GM19099 (cell line): ENCODE measurements around the gene CTRB1.

Experiments used
- POLR2A ChIP-seq: IDR thresholded peaks from 3 replicates; pipeline ENCODE4 v1.6.1; 2011; ENCODE audit warnings: low read depth; ENCODE audit not compliant: insufficient read length; ENCODE audit errors: extremely low read depth

Gene CTRB1

GRCh38 chr16:75218256-75219076 lies at the start of gene CTRB1:
Gene CTRB1, plus strand, starts transcription at chr16:75218988. Its CDS starts 20 bp downstream, at chr16:75219008.
- TF ChIP-seq POLR2A, result no peak

- no peak for TF ChIP-seq POLR2A
Observed at GRCh38 chr16:75169899-75170405, 48.8 kb upstream of the CTRB1 start.

DNA sequence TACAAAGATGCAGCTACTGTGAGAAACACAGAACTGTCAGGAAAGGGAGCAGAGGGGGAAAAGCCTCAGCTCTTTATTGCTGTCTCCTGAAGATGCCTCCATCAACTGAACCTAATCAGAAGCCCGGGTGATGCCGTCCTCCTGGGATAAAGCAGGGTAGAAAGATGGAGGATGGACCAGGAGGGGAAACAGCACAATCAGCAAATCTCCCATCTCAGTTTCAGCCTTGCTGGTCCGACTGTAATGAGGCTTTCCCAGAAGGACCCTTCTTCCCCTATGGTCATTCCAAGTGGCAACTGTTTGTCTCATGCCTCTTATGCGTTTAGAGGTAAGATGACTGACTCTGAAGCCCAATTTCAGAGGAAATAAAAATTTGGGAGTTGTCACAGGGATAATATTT lies 46.2 kb upstream of the CTRB1 start:
- no peak for TF ChIP-seq POLR2A

DNA sequence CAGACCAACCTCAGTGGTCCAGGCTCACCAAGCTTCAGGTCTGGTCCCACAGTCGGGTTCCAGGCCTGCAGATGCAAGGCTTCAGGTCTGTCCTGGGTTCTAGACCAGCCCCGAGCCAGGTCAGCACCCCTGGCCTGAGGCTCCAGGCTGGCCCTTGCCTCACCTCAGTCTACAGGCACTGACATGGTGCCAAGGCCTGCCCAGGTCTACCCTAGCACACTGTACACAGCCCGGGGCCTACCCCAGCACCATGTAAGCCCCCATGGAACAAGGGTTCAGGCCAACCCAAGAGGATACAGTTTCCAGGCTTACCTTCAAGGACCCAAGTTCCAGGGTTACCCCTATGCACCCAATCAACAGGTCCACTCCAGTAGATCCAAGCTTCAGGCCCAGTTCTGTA lies 43.7 kb upstream of the CTRB1 start:
- TF ChIP-seq POLR2A, result no peak

DNA sequence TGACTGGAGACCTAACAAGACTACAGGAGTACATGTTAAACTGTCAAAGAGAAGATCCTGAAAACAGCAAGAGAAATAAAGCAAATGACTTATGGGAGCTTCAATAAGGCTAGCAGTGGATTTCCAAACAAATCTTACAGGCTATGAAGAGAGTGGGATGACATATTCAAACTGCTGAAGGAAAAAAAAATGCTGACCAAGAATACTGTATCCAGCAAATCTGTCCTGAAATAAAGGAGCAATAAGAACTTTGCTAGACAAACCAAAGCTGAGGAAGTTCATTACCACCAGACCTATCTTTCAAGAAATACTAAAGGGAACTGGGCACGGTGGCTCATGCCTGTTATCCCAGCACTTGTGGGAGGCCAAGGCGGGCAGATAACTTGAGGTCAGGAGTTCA lies 41.9 kb upstream of the CTRB1 start:
- no peak for TF ChIP-seq POLR2A

GRCh38 chr16:75179208-75179607 lies 39.6 kb upstream of the CTRB1 start:
- no peak for TF ChIP-seq POLR2A

- no peak for TF ChIP-seq POLR2A
Observed at GRCh38 chr16:75181630-75182029, 37.2 kb upstream of the CTRB1 start.

DNA sequence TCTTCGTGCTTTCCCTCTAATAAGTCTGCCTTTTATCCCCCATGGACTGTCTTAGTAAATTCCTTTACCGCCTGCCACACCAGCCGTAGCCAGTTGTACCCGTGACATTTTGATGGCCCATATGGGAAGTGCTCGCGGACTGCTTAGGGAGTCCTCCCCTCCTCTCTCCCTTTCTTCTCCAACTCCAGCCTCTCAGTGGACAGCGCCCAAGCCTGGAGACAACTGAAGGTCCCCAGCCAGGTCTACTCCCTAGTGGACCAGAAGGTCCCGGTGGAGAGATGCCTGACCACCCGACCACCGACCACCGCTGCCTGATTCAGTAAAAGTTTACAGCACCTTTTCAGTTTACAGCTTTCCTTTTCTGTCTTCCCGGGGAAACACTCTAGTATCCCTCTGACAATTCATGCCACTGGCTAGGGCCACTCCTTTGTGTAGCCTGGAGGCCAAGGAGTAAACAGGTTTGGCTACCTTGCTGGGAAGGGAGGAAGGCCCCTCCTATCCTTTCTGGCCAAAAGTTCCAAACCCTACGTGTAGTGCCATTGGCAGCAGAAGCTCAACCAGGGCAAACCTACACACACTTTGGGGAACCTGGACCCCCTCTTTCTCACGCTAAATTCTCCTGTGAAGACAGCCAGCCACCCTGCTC lies 29.8 kb upstream of the CTRB1 start:
- no peak for TF ChIP-seq POLR2A

GRCh38 chr16:75189638-75190245 lies 29.0 kb upstream of the CTRB1 start:
- TF ChIP-seq POLR2A, result no peak

GRCh38 chr16:75192606-75193264 lies 26.1 kb upstream of the CTRB1 start:
- no peak for TF ChIP-seq POLR2A

- TF ChIP-seq POLR2A, result no peak
Observed at GRCh38 chr16:75193265-75193650, 25.5 kb upstream of the CTRB1 start.

GRCh38 chr16:75193730-75194444 lies 24.9 kb upstream of the CTRB1 start:
- no peak for TF ChIP-seq POLR2A

- TF ChIP-seq POLR2A, result no peak
Observed at GRCh38 chr16:75195811-75196790, 22.7 kb upstream of the CTRB1 start.

DNA sequence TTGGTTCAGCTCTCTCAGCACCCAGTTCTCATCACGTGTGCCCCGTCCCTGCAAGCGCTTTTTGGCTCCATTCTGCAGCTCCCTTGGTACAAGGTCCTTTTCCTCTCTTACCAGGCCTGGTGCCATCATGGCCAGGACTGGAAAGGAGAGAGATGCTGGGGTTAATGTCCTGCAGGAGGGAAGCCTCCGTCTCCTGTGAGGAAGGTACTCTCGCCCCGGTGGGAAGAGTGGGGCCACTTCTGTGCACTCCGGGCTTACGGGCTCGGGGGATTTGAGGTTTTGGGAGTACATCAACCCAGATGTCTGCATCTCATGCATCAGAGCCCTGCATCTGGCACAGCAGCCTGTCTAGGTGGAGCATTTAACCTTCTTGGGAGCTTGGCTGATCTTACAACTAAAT lies 22.0 kb upstream of the CTRB1 start:
- no peak for TF ChIP-seq POLR2A

DNA sequence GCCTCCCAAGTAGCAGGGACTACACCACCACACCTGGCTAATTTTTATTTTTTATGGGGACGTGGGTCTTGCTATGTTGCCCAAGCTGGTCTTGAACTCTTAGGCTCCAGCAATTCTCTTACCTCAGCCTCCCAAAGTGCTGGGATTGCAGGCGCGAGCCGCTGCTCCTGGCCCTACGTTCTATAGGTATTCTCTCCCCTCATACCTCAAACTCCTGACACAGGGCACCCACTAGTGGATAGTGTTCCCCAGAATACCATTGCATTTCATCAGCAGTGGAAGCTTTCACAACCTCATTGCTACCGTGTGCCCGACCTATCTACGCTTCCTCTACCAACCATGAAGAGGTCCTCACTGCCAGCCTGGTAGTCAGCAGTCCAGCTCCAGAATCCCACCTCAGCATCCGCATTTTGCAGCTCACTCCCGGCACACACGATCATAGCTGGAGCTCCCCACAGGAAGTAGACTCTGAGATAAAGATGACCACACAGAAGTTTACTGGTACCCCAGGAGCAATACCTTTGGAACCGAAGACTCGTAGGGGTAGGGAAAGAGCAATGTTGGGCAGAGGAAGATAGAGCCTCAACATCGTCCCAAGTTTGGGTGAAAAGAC lies 21.2 kb upstream of the CTRB1 start:
- TF ChIP-seq POLR2A, result no peak
